K562 (cell line): ENCODE measurements around the gene ZC3H6. TPM values are rescaled to one million over a fixed set of nuclear protein-coding genes. Genes with fewer than 3 reads are reported as not detected.

Source experiments
- ATAC-seq: fragments of 200-7000 bp; cut with Tn5 transposase; 3 replicates; pipeline ENCODE4 v1.9.1; 2020; ENCODE audit warnings: moderate library complexity
- BruUV-seq: library from RNA; stranded (reverse); fragments of 400-500 nt; replicated peaks from 2 replicates; lab custom pipeline; 2021; lab: Mats Ljungman, UMichigan
- CTCF ChIA-PET: fragments of 300-600 bp; formaldehyde crosslinking; extraction: SDS; loops from one replicate; lab custom pipeline; 2021; ENCODE audit warnings: low intra/inter-chr PET ratio; lab: Yijun Ruan, JAX
- POLR2A ChIA-PET: fragments of 300-600, 350-650 bp; sonication (Branson Sonifier 250); formaldehyde crosslinking; extraction: SDS; loops from one replicate; lab custom pipeline; 2021; ENCODE audit warnings: antibody characterized with exemption, inconsistent platforms; lab: Yijun Ruan, JAX
- DNase-seq, 4 experiments: peaks; one replicate each; pipeline versions ENCODE4 v3.0.0 to v3.0.0-alpha.2; 2011 to 2018; ENCODE audit warnings: low spot score in 3 of 4, mixed read lengths in 3 of 4; ENCODE audit errors: extremely low read depth in 1 of 4
- FAIRE-seq: peaks from 2 replicates; lab custom pipeline; 2011; peaks lifted over from hg19 to GRCh38; lab: Jason Lieb, UNC
- H2AFZ ChIP-seq: 2 replicates; pipeline ENCODE4 v1.6.0; 2011; ENCODE audit warnings: low read depth, low read length, control low read depth, inconsistent platforms
- H3K27ac ChIP-seq: fragments of 200-600 bp; 3 replicates; pipeline ENCODE4 v1.8.0; 2011; ENCODE audit warnings: low read depth, mild to moderate bottlenecking, control low read depth, inconsistent platforms, low read length, moderate library complexity, mixed read lengths; ENCODE audit errors: extremely low read depth
- H3K27me3 ChIP-seq, 2 experiments: fragments of 300-600 bp in 1 of 2; 2 replicates in 1 of 2; 3 replicates in 1 of 2; pipeline versions ENCODE4 v1.6.0 to v1.8.0; 2011; ENCODE audit warnings: inconsistent platforms in 2 of 2, low read length in 2 of 2, mild to moderate bottlenecking in 1 of 2, mixed read lengths in 1 of 2, moderate library complexity in 1 of 2; ENCODE audit not compliant: control insufficient read depth in 2 of 2, insufficient read depth in 2 of 2
- H3K36me3 ChIP-seq: fragments of 300-600 bp; 3 replicates; pipeline ENCODE4 v1.8.0; 2011; ENCODE audit warnings: mild to moderate bottlenecking, low read length, inconsistent platforms; ENCODE audit not compliant: control insufficient read depth, insufficient read depth
- H3K4me1 ChIP-seq, 2 experiments: fragments of 200-600 bp in 1 of 2; replicated peaks in 1 of 2; 2 replicates in 1 of 2; 3 replicates in 1 of 2; pipeline versions ENCODE4 v1.5.1 to v1.8.0; 2011; ENCODE audit warnings: inconsistent platforms in 2 of 2, low read length in 2 of 2, mild to moderate bottlenecking in 1 of 2, mixed read lengths in 1 of 2, moderate library complexity in 1 of 2; ENCODE audit not compliant: control insufficient read depth in 2 of 2, insufficient read depth in 2 of 2
- H3K4me2 ChIP-seq: 2 replicates; pipeline ENCODE4 v1.6.1; 2011; ENCODE audit warnings: low read length, control low read depth, inconsistent platforms, mixed read lengths; ENCODE audit not compliant: insufficient read depth
- H3K4me3 ChIP-seq: fragments of 200-600 bp; sonication (generic), shearing (Covaris generic); 2 replicates; pipeline ENCODE4 v1.5.1; 2016; ENCODE audit warnings: control low read depth, inconsistent platforms
- H3K79me2 ChIP-seq: fragments of 200-600 bp; 3 replicates; pipeline ENCODE4 v1.8.0; 2011; ENCODE audit warnings: low read length, inconsistent platforms; ENCODE audit not compliant: control insufficient read depth, insufficient read depth
- H3K9ac ChIP-seq, 2 experiments: 2 replicates each; pipeline versions ENCODE4 v1.6.0 to v1.6.1; 2011; ENCODE audit warnings: low read depth in 2 of 2, low read length in 2 of 2, control low read depth in 1 of 2, inconsistent platforms in 1 of 2, mild to moderate bottlenecking in 1 of 2, mixed read lengths in 1 of 2; ENCODE audit not compliant: insufficient read depth in 1 of 2
- H3K9me1 ChIP-seq: one replicate; pipeline ENCODE4 v1.6.0; 2011; ENCODE audit warnings: inconsistent platforms, mild to moderate bottlenecking, low read length, moderate library complexity; ENCODE audit not compliant: control insufficient read depth, insufficient read depth
- H3K9me3 ChIP-seq: replicated peaks from 2 replicates; pipeline ENCODE4 v1.5.1; 2011; ENCODE audit warnings: low read depth, low read length, inconsistent platforms; ENCODE audit not compliant: control insufficient read depth, insufficient read depth
- H4K20me1 ChIP-seq: replicated peaks from 2 replicates; pipeline ENCODE4 v1.6.1; 2011; ENCODE audit warnings: low read length, inconsistent platforms, mixed read lengths; ENCODE audit not compliant: control insufficient read depth, insufficient read depth
- ATF6 ChIP-seq: sonication (generic); formaldehyde crosslinking; IDR thresholded peaks from 2 replicates; pipeline ENCODE4 v1.4.0; 2020; ENCODE audit warnings: mild to moderate bottlenecking, missing genetic modification reagents
- GATAD2A ChIP-seq: fragments of 450-650 bp; IDR thresholded peaks from 2 replicates; pipeline ENCODE4 v1.6.1; 2017
- HDAC8 ChIP-seq: fragments of 450-650 bp; IDR thresholded peaks from 2 replicates; pipeline ENCODE4 v1.6.1; 2016; ENCODE audit warnings: mild to moderate bottlenecking, missing genetic modification characterization, moderate library complexity, missing compliant biosample characterization
- MTF1 ChIP-seq: fragments of 250-450 bp; sonication (Bioruptor Pico); IDR thresholded peaks from 2 replicates; pipeline ENCODE4 v1.9.0; 2021; ENCODE audit warnings: moderate library complexity, mild to moderate bottlenecking, inconsistent platforms, borderline replicate concordance
- SUPT5H ChIP-seq: fragments of 450-650 bp; IDR thresholded peaks from 2 replicates; pipeline ENCODE4 v1.6.1; 2016
- TBL1XR1 ChIP-seq, 2 experiments: IDR thresholded peaks; 2 replicates each; pipeline ENCODE4 v1.6.1; 2012; ENCODE audit warnings: improper control_type of control experiment in 2 of 2, low read length in 2 of 2, mild to moderate bottlenecking in 1 of 2
- ZBTB1 ChIP-seq: sonication (generic); formaldehyde crosslinking; IDR thresholded peaks from 2 replicates; pipeline ENCODE4 v1.8.1; 2023; ENCODE audit warnings: missing genetic modification reagents, low read depth, mild to moderate bottlenecking, borderline replicate concordance
- ZBTB33 ChIP-seq: sonication (generic); formaldehyde crosslinking; IDR thresholded peaks from 2 replicates; pipeline ENCODE4 v1.8.1; 2023; ENCODE audit warnings: mild to moderate bottlenecking, missing genetic modification reagents
- ZNF23 ChIP-seq: fragments of 250-450 bp; sonication (Bioruptor Pico); IDR thresholded peaks from 2 replicates; pipeline ENCODE4 v1.4.0; 2020; ENCODE audit warnings: mild to moderate bottlenecking
- ZNF398 ChIP-seq: fragments of 250-450 bp; sonication (Bioruptor Pico); IDR thresholded peaks from 2 replicates; pipeline ENCODE4 v1.8.0; 2021; ENCODE audit warnings: moderate library complexity, mild to moderate bottlenecking, inconsistent platforms
- WGBS: fragments of 100-300 bp; shearing (Covaris generic); methylation state at CpG from one replicate; pipeline ENCODE4 v1.1.6; 2016; ENCODE audit warnings: low coverage, mixed read lengths; ENCODE audit not compliant: insufficient coverage; ENCODE audit errors: missing lambda C conversion rate; 5-methylcytosine and 5-hydroxymethylcytosine counted together
- in situ Hi-C: fragments of 300-500 bp; cut with MboI; formaldehyde crosslinking; loops from 4 replicates; pipeline ENCODE4 v1.15.0; 2018; ENCODE audit warnings: inconsistent platforms, mixed read lengths
- intact Hi-C: fragments of 100-400 bp; cut with micrococcal nuclease; formaldehyde crosslinking; loops from 2 replicates; pipeline ENCODE4 v1.14.2; 2022
- polyA plus RNA-seq, 8 experiments: library from polyadenylated mRNA; depleted of rRNA in 4 of 8; stranded (reverse) in 5 of 8; unstranded in 3 of 8; fragments of >200 nt; fragmentation: Nextera tagmentation in 2 of 8; fragmentation: Illumina TruSeq in 1 of 8; extraction: Ambion mirVana in 2 of 8; extraction: Trizol in 1 of 8; gene quantifications; 2 replicates each; pipeline versions ENCODE4 v1.2.1 to v1.2.3, GENCODE V29; 2011 to 2014; ENCODE audit warnings: inconsistent platforms in 1 of 8, missing spikeins in 1 of 8
- total RNA-seq, 7 experiments: library from RNA; depleted of rRNA in 6 of 7; stranded (reverse); fragments of >200 nt in 6 of 7; fragmentation: Illumina TruSeq in 2 of 7; extraction: Trizol in 2 of 7; gene quantifications; 2 replicates each; pipeline versions ENCODE4 v1.2.1 to v1.2.3, GENCODE V29; 2011 to 2021; ENCODE audit warnings: low replicate concordance in 1 of 7
- TF ChIP-seq, protein P1 (sequence below): fragments of 450-650 bp; formaldehyde crosslinking; IDR thresholded peaks from 2 replicates; pipeline ENCODE4 v1.4.0; 2022; ENCODE audit warnings: missing genetic modification characterization
- TF ChIP-seq, protein P2 (sequence below): fragments of 250-450 bp; sonication (Bioruptor Pico); IDR thresholded peaks from 2 replicates; pipeline ENCODE4 v1.5.0; 2021; ENCODE audit warnings: mild to moderate bottlenecking, moderate library complexity

Gene ZC3H6
- total and polyA plus RNA-seq, 9 of the 15 experiments (the other 6 are each of a cell fraction or from before 2014, with no cell fraction given), result 0.45 to 1.9 (median 1.5) TPM

- in situ Hi-C loops (loop anchor here (10.0 to 25.0 kb wide), 2 partner anchors 455 to 1828 kb away; partner anchors contain the start of gene ANAPC1), intact Hi-C loops (loop anchor here (10.0 kb wide), 1 partner anchor 125 kb away; no protein-coding TSS in a partner anchor)
- POLR2A ChIA-PET, result no interaction called here
- Histone ChIP-seq H3K36me3 (no peaks in the 10 kb centered on the region), H2AFZ (peak overlapping the region; percentile 7; the same call in 1 of the 2 replicates), H3K9me1 (no peaks in the 10 kb centered on the region), H3K4me1 (no peaks in the 10 kb centered on the region; a peak in 1 of 5 replicates), H4K20me1 (no peaks in the 10 kb centered on the region), H3K4me2 (no peak overlapping the region), H3K4me3 (no peak overlapping the region), H3K9me3 (no peaks in the 10 kb centered on the region), H3K27ac (no peak overlapping the region), H3K27me3 (no peaks in the 10 kb centered on the region), H3K9ac (no peak overlapping the region), H3K79me2 (no peaks in the 10 kb centered on the region)
- DNase-seq, result no peak
- WGBS, result 3% methylated on average over 2 of the region's 2 CpGs
- no peak for FAIRE-seq
- ATAC-seq, result no peak
- no TSS peak for BruUV-seq
- CTCF ChIA-PET, result no interaction called here
- no peak for TF ChIP-seq ZNF398
- TF ChIP-seq ZBTB1, result no peak
- TF ChIP-seq HDAC8, result no peak
- no peak for TF ChIP-seq GATAD2A
- no peak for TF ChIP-seq MTF1 (CRISPR knock-in tag)
- no peak for TF ChIP-seq TBL1XR1 (IDR thresholded peaks at IDR 0.05; ENCODE audit: low read length in 2 of 2)
- TF ChIP-seq, protein P1, sequence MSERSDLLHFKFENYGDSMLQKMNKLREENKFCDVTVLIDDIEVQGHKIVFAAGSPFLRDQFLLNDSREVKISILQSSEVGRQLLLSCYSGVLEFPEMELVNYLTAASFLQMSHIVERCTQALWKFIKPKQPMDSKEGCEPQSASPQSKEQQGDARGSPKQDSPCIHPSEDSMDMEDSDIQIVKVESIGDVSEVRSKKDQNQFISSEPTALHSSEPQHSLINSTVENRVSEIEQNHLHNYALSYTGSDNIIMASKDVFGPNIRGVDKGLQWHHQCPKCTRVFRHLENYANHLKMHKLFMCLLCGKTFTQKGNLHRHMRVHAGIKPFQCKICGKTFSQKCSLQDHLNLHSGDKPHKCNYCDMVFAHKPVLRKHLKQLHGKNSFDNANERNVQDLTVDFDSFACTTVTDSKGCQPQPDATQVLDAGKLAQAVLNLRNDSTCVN (CRISPR knock-in tag), result no peak
- TF ChIP-seq ZNF23 (CRISPR knock-in tag), result no peak
- no peak for TF ChIP-seq ATF6 (CRISPR knock-in tag)
- TF ChIP-seq SUPT5H, result no peak
- TF ChIP-seq, protein P2, sequence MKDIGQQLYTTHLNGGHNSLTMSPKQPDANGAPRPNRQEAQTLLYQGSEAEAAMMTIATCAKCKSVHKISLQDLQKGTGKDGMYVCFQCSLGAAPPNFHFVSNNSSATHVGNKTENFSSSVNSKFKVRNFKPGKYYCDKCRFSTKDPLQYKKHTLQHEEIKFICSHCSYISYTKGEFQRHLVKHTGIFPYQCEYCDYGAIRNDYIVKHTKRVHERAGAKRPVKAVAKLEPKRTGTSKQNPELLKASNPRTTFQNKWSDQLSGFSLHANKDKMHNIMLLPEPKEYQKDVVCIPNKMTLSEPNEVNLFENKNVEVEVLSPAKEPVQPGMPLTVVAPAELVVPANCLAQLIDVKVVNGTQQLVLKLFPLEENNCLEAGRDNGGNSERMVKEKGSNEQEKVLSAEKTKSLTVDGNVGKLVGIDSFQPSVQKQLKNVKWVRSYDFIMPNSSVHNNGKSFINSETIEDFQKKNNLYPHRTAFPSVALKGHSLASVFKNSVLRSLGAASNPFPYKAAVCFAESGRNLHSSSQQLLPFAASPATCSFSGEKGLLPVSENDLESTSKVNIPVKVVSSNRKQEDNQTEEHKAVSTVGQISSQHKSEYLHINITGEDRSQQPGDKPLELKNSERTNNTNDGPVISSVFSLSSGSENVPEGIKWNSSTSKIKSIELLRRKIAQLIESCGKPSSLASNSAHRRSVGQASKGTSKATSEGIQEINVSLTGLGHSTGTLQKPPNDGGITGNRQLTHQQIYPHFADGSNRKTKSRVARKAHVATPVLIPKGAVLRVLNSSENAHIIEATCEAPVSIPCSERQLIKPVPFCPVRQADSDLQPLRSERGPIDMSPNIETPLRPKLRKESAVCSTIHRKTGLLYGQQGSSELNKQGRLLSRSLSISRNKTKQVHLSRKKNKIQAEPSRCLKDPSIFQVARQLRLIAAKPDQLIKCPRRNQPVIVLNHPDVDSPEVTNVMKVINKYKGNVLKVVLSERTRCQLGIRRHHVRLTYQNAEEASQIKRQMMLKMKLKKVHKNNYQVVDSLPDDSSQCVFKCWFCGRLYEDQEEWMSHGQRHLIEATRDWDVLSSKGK (CRISPR knock-in tag), result no peak
- no peak for TF ChIP-seq ZBTB33 (CRISPR knock-in tag)
Measured at GRCh38 chr2:112339986-112340385, 64.6 kb downstream of the ZC3H6 start.
